NK-92 treated with Interleukin-12 subunit alpha and Interleukin-12 subunit beta, amount 100 ng/mL, for 24 hours (cell line): Measurements from ENCODE around the gene BUB3.

ENCODE experiments used
- DNase-seq: peaks from one replicate; lab custom pipeline; 2025; lab: John Stamatoyannopoulos, UW

Gene BUB3, protein sequence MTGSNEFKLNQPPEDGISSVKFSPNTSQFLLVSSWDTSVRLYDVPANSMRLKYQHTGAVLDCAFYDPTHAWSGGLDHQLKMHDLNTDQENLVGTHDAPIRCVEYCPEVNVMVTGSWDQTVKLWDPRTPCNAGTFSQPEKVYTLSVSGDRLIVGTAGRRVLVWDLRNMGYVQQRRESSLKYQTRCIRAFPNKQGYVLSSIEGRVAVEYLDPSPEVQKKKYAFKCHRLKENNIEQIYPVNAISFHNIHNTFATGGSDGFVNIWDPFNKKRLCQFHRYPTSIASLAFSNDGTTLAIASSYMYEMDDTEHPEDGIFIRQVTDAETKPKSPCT

DNA sequence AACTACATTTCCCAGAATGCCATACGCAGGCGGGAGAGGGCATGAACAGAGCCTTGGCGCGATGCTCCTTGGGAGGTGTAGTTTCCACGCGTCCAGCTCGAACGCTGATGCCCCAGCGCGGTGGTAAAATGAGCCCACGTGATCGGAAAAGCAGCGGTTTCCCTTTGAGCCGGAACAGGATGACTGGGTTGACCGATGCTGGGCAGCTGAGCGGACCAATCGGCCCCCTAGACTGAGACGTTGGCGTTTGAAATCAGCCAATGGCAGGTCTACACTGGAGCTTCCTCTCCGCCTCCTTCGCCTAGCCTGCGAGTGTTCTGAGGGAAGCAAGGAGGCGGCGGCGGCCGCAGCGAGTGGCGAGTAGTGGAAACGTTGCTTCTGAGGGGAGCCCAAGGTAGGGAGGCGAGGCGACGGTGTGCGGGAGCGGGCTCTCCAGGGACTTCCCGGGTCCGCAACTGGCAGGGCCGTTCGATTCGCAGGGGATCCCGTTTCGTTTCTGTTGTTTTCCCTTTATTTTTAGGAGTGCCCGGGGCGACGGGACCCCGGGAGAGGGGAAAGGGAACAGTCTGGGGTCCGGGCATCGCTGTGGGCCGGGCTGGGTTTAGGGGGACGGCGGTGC is at the start of gene BUB3:
BUB3 (plus strand) TSS at position 311 of the 619 bp plus-strand sequence. CDS start 516 bp downstream, outside the sequence.
- DNase-seq: peak; percentile 95

DNA sequence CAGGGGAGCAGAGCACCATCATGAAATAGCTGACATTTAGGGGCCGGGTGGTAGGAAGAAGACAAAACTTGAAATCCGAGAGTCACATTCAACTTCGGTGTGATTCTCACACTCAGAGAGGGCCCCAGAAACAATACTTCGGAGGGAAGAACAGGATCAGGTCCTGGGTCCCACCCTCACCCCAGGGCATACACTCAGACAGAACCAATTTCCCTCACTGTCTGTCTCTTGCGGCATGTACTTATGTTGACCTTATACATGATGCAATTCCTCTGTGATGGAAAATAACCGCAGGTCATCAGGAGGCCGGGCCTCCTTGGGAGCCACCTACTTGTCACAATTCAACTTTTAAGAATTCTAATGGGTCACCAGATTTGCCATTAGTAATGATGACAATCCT is 44.7 kb upstream of the BUB3 start:
- no peak for DNase-seq

DNA sequence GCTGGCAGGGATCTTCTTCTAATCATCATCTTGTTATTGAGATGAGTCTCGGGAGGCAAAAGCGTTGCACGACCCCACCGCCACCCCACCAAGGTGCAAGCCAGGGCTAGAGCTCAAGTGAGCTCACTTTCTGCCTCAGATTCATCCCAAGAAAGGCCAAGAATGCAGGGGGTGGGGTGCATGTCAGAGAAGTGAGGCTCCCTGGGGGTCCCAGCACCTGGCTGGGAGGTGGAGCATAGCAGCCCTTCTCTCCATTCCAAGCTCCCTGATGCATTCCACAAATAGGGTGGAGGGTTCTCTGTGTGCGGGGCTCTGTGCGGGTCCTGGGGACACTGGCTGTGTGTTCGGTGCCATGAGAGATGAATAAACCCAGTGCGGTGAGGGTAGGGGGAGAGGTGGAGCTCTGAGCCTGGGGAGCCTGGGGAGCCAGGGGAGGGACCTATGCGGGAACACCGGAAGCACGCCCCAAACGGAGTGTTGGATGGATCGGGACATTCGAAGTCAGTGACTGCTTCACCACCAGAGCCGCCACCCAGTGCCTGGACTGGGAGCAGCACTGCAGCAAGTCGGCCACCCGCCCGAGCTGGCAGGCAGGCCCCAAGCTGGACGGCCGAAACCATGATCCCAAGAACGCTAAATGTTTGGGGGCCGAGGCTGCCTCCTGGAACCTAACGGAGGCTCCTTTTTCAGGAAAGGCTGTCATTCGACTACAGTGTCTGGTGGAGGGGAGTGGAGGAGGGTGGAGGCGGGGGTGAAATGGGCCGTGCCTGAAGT is 36.4 kb upstream of the BUB3 start:
- no peak for DNase-seq

DNA sequence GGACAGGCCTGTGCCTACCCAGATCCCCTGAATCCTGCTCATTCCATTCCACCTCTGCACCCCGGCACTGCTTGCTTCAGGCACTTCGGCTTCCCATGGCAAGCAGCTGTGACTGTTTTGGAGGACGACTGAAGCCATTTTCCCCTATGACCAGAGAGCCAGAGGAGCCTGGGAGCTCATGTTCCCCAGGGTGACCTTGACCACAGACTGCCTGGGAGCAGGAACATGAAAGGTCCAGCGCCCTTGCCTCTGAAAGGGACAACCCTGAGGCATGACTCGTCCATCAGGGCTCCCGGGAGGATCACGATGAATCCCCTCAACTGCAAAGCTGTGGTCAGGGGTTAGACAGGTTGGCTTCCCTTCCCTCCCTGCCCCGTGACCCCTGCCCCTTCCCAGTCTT is 35.1 kb upstream of the BUB3 start:
- DNase-seq: no peak

DNA sequence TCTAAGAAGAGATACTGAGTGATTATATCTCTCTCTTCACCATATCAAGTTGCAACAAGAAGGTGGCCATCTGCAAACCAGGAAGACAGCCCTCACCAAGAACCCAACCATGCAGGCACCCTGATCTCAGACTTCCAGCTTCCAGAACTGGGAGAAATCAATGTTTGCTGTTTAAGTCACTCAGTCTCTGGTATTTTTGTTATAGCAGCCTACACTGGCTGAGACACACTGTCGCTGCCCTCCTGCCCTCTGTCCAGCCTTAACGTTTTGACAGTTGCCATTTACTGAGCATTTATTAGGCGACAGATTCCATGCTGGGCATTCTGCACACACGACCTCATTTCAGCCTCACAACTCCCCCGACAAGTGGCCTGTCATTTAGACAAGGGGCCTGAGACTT is 28.0 kb upstream of the BUB3 start:
- no peak for DNase-seq

DNA sequence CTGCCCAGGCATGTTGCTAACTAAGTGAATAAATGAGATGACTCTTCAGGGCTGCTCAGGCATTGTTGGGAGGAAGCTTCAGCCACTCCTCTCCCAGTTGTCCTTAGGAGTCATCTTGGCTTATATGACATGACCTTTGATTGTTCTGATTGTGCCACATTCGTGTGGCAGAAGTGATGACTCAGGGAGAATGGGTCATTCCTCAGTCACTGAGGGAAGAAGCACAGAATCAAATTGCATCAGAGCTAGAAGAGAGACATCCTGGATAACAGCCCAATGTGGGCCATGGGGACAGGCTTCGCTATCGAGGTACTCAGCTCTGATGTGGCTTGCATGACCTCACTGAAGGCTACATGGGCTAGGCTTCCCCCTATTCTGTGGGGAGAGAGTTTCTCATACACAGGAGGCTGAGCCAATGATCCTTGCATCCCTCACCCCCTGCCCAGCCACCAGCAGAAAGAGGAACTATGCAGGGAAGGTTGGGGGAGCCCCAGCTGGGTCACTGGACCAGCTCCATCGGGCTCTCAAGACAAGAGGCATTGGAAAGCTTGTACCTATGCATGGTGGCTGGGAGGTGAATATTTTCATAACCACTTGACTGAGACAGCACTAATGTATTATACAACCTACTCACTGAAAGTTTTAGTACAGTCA is 24.5 kb upstream of the BUB3 start:
- DNase-seq: no peak

DNA sequence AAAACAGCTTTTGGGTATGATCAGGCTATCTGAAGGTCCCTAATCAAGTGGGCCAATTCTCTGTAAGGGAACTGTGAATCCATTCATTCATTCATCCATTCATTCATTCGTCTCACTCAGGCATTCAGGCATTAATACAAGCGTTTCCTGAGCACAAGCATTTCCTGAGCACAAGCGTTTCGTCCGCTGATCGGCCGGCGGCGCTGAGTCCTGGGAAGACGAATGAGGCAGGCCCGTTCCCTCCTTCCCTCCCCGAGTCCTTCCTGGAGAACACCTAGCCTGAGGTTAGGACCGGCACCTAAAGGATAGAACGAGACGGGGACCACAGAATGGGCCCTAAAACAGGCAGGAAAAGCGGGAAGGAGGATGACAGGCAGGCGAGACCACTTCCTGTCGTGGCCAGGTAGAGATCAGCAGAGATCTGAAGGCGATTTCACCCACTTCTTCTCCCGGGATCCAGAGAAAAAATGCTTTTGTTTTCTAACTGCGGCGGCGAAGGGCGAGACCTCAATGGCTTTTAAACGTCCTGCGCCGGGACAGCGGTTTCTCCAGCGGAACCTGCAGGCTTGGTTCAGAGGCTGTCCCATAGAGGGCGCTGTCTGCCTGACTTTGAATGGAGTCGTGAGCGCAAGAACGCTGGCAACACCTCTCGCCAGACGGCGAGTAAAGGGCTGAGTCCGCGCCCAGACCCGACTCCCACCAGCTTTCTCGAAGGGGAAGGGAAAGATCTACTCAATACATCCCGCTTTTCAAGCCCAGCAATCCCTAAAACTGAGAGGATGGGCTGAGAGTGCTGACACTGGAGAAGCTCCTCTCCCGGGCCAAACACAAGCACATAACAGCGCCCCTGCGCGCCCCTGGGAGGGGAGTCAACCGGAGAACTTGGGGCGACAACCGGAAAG is 21.4 kb upstream of the BUB3 start:
- DNase-seq: no peak

DNA sequence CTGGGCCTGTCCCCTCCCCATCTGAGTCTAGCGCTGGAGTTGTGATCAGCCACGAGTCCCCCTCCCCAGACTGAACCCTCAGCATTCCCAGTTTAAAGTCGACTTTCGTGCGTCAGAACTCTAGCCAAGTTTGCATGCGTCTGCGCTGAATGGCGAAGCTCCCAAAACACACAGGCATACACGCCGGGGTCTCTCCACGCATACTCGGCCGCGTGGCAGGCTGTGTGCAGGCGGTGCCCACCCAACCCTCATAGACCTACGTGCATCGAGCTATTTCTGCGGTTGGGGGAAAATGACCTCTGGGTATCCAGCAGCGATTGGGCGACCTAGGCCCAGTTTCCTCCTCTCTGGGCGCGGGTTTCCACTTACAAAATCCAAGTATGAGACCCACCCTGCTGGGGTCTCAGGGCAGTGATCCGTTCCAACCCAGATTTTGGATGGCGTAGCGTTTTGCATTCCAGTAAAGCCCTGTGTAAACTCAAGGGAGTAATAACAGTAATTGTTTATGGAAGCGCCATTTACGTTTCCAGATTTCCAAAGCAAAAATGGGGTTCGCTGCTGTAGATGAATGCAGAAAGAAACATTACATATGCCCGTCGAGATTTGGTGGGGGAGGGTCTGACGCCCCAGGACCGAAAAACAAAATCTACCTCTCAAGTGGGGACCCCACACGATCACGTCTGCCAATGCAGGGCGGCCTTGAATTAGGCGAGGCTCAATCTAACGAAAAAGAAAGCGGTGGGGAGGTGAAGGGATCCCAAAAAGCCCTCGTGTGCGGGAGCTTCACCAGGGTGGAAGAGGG is 20.5 kb upstream of the BUB3 start:
- no peak for DNase-seq

DNA sequence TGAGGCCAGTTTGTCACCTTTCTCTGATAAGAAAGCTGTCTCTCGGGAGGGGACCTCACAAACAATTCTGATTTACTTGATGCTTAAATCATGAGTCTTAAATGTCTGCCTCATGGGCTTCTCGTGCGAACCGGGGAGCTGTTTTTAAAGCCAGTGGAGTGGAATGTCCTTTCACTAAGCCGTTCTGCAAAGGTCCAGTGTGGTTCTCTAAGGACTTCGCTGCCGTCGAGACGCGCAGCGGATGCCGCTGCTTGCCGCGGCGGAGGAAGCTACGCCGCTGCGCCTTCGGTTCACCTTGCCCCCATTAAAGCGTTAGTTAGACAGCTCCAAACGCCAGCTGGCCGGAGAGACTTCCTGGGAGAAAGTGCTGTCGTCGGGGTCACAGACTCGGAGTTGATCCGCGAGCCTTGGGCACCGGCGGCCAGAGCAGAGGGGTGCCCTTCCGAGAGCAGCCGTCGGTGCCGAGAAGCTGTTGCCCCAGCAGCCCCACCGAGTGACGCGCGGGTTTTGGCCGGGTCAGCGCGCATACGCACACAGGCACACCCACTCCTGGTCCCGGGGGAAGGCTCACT is 19.8 kb upstream of the BUB3 start:
- no peak for DNase-seq

DNA sequence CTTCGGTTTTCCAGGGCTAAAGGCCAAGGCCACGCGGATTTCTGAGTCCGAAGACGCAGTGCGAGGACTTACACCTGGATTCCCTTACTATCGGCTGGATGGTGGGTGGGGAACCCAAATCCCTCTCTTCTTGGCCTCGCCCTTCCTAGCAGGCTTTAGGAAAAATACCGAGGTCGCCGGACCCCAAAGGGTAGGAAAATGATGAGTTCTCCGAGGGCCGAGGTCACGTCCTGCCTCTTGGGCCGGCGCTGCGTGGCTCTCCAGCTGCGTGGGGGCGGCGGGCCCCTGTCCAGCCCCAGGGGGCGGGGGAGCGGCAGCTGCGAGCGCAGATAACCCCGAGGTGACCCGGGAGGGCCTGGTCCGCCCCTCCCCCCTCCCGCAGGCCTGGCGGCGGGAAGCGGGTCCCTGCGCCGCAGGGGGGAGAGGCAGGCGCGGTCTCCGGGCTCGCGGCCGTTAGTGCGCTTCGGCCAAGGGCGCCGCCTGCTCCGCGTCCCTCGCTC is 19.2 kb upstream of the BUB3 start:
- no peak for DNase-seq

DNA sequence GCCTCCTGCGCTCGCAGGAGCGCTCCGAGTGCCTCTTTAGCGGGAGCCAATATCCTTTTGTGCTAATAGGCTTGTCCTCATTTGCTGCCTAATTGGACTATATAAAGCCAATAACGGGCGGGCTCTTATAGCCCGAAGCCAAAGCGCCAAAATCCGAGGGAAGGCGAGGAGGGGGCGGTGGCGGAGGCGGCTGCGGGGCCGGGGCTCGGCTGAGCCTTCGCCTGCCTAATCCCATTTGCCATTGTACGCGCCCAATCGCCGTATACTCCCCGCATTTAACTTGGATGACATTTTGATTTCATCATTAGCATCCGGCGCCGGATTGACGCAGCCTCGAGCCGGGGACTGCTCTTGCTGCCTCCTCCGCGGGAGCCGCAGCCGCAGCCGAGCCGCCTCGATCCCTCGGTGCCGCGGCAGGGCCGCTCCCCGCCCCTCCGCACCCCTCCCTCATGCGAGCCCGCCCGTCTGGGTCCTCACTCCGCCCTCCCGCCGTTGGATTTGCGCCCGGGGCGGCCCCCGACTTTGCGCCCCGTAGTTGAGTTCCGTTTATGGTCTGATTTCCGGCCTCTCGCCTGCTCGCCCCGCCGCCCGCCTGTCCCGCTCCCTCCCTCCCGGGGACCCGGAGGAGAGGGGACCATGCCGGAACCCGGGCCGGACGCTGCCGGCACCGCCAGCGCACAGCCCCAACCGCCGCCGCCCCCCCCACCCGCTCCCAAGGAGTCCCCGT is 18.6 kb upstream of the BUB3 start, which contains the start of gene HMX3:
HMX3 (plus strand) TSS at position 556 of the 727 bp plus-strand sequence; CDS start at position 637, 81 bp downstream.
- no peak for DNase-seq

DNA sequence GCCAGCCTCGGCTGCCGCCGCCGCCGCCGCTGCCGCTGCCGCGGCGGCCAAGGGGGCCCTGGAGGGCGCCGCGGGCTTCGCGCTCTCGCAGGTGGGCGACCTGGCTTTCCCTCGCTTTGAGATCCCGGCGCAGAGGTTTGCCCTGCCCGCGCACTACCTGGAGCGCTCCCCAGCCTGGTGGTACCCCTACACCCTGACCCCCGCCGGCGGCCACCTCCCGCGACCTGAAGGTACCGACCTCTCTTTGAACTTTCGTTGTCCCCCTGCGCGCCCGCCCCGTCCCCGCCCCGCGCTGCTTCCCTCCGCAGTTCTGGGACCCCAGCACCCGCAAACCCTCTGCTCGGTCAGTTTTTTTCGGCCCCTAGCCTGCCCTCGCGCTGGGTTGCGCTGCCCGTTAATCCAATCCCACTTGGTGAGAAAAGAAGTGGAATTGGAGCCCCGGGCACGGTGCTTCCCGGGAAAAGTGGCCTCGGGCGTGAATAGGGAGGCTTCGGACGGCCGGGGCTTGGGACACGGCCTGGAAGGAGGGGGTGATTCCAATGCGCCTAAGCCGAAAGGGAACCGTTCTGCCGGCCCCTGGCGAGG is 17.9 kb upstream of the BUB3 start:
- DNase-seq: no peak

DNA sequence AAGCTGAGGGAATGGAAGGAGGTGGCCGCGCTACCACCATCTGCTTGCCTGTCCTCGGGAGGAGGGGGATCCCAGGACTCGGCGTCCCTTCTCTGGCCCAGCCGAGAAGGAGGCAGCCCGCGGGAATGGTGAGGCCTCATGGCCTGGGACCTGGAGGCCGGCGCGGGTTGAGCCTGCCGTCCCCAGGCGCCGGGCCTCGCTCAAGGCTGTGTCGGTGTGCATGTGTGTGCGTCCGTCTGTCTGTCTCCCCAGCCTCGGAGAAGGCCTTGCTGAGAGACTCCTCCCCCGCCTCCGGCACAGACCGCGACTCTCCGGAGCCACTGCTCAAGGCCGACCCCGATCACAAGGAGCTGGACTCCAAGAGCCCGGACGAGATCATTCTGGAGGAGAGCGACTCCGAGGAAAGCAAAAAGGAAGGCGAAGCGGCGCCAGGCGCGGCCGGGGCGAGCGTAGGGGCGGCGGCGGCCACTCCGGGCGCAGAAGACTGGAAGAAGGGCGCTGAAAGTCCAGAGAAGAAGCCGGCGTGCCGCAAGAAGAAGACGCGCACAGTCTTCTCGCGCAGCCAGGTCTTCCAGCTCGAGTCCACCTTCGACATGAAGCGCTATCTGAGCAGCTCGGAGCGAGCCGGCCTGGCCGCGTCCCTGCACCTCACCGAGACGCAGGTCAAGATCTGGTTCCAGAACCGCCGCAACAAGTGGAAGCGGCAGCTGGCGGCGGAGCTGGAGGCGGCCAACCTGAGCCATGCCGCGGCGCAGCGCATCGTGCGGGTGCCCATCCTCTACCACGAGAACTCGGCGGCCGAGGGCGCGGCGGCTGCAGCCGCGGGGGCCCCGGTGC is 17.2 kb upstream of the BUB3 start:
- DNase-seq: no peak

DNA sequence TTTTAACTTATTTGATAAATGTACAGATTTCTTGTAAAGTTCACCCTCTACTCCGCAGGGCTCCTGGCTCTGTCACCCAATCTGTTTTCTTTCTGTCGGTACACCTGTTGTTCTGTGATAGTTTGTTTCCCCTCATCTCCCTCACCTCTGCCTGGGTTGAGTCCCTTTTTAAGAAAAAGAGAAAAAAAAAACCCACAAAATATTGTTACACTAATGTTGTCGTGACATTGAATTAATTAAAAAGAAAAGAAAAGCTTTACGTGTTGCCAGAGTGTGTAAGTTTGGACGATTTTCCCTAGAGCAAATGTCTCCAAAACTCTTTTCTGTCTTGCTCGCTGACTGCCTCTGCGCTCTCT is 15.1 kb upstream of the BUB3 start:
- no peak for DNase-seq

DNA sequence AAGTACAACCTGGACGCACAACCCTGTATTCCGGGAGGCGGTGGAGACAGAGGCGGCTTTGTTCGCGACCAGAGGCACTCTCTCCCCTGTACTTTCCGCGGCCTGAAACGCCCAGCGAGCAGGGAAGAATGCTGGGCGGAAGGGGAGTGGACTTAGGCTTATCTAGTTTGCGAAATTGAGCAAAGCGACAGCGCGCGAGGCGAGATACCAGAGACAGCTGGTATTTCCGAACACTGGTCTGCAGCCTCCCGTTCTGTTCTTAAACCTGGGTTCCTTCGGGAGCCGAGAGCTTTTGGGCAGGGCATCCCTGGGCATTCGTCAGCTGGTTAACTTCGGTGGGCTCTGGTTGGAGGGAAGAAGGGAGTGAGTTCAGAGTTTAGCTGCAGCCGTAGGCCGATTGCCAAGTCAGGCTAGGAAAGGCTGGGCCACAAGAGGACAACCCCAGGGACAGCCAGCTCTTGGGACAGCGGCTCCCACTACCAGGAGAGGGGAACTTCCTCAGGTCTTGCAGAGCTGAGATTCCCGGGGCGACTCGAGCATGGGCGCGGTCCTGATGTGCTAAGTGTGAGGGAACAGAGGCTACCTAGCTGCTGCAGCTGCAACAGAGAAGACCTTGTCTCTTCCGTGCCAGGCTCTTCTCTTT is 14.6 kb upstream of the BUB3 start:
- no peak for DNase-seq

DNA sequence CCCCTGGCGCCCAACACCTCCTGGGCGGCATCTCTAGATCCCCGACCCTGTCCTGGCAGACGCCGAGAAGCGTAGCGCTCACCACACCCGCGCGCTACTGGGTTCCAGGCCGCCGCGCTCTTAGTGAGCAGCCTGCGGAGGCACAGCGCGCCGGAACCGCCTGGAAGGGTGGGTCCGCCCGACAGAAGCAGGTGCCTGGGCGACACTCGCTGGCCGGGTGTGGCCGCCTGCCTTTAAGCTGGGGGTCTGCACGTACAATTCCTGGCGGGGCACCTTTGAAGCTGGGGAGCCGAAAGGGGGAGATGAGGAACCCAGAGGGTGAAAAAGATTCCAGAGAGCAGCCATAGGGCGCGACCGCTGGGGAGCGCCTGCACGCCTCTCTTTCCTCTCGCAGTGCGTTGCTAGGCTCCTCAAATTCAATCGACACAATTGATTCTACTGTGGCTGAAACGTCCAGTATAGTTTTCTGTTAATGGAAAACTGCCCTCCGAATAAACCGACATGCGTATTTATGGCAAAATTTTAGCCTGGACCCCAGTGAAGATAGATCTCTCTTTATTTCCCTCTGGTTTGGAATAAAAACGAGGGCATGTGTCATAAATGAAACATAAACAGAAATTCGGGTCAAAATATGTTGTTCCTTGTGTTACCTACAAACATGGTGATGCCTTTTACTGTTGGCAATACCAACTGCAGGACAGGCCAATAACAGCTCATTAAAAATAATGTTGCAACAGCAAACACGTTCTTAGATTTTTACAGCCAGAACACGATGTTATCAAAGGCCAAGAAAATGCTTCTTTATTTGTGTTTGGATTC is 13.8 kb upstream of the BUB3 start:
- no peak for DNase-seq

DNA sequence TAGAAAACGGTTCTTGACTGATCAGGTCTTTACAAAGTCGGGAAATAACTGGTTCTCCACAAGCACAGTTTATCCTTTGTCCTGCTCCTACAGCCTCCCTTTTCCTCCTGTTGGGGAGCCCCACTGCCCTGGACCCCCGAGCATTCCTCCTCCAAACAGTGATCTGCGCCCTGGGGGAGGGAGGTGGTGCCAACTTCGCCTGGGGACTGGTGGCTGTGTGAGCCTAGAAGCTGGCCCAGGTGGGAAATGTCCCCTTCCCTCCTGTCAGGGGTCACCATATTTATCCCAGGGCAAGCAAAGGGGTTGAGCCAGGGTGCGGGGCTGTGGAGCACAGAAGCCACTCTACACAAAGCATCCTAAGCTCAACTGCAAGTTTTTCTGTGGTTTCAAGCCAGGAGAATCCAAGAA is 13.2 kb upstream of the BUB3 start:
- DNase-seq: no peak
